Measurements from ENCODE around the gene SELENOT. TPM values are rescaled to one million over a fixed set of nuclear protein-coding genes. Genes with fewer than 3 reads are reported as not detected.

Gene SELENOT
- total RNA-seq, 1 donor from 2014 or later, result 79.1 TPM

GRCh38 chr3:150602426-150603152 lies 532 bp upstream of the SELENOT start:
- H3K4me3 Mint-ChIP-seq (ENCODE audit: unreplicated experiment), result peak overlapping the region; percentile 93
- TF ChIP-seq, protein P1, sequence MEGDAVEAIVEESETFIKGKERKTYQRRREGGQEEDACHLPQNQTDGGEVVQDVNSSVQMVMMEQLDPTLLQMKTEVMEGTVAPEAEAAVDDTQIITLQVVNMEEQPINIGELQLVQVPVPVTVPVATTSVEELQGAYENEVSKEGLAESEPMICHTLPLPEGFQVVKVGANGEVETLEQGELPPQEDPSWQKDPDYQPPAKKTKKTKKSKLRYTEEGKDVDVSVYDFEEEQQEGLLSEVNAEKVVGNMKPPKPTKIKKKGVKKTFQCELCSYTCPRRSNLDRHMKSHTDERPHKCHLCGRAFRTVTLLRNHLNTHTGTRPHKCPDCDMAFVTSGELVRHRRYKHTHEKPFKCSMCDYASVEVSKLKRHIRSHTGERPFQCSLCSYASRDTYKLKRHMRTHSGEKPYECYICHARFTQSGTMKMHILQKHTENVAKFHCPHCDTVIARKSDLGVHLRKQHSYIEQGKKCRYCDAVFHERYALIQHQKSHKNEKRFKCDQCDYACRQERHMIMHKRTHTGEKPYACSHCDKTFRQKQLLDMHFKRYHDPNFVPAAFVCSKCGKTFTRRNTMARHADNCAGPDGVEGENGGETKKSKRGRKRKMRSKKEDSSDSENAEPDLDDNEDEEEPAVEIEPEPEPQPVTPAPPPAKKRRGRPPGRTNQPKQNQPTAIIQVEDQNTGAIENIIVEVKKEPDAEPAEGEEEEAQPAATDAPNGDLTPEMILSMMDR (IDR thresholded peaks at IDR 0.05), result no peak
- H3K27ac Mint-ChIP-seq (ENCODE audit: unreplicated experiment), result peak overlapping the region; percentile 97
- no peaks in the 10 kb centered on the region for H3K27me3 Mint-ChIP-seq (ENCODE audit: low read depth)
- no peaks in the 10 kb centered on the region for H3K9me3 Mint-ChIP-seq (ENCODE audit: low read depth)
- DNase-seq (ENCODE audit: low spot score), result no peak
- H3K36me3 Mint-ChIP-seq (ENCODE audit: low read depth), result peaks cover 5% of the 10 kb centered on the region
- H3K4me1 Mint-ChIP-seq (ENCODE audit: low read depth), result peaks cover 60% of the 10 kb centered on the region

DNA sequence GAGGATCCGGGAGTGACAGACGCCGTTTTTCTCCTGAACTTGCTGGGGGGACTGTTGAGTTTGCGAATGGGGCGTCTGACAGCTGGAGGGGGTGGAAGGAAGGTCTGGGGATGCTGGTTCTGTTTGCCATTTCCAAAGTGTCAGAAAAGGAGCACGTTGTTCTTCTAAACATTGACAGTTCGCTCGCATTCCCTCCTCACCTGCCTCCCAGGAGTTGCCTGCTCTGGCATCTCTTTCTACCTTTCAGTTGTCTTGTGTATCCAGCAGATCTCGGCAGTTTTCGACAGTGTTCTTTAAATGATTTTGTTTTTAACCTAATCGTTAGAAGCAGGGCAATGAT lies 829 bp downstream of the SELENOT start:
- peaks cover 5% of the 10 kb centered on the region for H3K36me3 Mint-ChIP-seq (ENCODE audit: low read depth)
- H3K9me3 Mint-ChIP-seq (ENCODE audit: low read depth), result no peaks in the 10 kb centered on the region
- TF ChIP-seq, protein P1 (IDR thresholded peaks at IDR 0.05), result no peak
- H3K4me3 Mint-ChIP-seq (ENCODE audit: unreplicated experiment), result peak overlapping the region; percentile 93
- no peaks in the 10 kb centered on the region for H3K27me3 Mint-ChIP-seq (ENCODE audit: low read depth)
- DNase-seq (ENCODE audit: low spot score), result no peak
- peaks cover 66% of the 10 kb centered on the region for H3K4me1 Mint-ChIP-seq (ENCODE audit: low read depth)
- peak overlapping the region; percentile 97 for H3K27ac Mint-ChIP-seq (ENCODE audit: unreplicated experiment)

DNA sequence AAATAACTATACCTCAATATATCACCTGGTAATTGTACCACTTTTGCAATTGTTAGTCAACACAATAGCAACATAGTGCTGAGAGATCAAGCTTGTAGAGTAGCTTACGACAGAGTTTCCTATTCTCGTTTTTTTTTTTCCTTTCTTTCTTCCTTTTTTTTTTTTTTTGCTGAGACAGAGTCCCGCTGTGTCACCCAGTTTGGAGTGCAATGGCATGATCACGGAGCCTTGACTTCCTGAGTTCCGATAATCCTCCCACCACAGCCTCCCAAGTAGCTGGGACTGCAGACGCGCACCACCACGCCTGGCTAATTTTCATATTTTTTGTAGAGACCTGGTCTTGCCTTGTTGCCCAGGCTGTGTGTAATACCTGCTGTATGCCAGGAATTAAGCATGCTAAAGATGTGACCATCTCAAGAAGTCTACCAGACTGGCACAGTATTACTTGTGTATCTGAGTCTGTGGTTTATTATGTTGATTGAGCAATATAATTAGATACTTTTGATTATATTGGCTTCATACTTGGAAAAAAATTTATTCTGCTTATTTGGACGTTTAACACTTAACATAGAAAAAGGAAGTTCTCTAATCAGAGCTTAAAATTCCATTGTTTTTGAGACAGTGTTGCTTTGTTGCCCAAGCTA lies 3.0 kb downstream of the SELENOT start:
- Mint-ChIP-seq H3K27me3 (ENCODE audit: low read depth) (no peaks in the 10 kb centered on the region), H3K27ac (ENCODE audit: unreplicated experiment) (peak overlapping the region; percentile 51), H3K4me1 (ENCODE audit: low read depth) (peaks cover 61% of the 10 kb centered on the region), H3K36me3 (ENCODE audit: low read depth) (peaks cover 5% of the 10 kb centered on the region), H3K4me3 (ENCODE audit: unreplicated experiment) (no peak overlapping the region), H3K9me3 (ENCODE audit: low read depth) (no peaks in the 10 kb centered on the region)
- TF ChIP-seq, protein P1 (IDR thresholded peaks at IDR 0.05), result no peak
- no peak for DNase-seq (ENCODE audit: low spot score)

DNA sequence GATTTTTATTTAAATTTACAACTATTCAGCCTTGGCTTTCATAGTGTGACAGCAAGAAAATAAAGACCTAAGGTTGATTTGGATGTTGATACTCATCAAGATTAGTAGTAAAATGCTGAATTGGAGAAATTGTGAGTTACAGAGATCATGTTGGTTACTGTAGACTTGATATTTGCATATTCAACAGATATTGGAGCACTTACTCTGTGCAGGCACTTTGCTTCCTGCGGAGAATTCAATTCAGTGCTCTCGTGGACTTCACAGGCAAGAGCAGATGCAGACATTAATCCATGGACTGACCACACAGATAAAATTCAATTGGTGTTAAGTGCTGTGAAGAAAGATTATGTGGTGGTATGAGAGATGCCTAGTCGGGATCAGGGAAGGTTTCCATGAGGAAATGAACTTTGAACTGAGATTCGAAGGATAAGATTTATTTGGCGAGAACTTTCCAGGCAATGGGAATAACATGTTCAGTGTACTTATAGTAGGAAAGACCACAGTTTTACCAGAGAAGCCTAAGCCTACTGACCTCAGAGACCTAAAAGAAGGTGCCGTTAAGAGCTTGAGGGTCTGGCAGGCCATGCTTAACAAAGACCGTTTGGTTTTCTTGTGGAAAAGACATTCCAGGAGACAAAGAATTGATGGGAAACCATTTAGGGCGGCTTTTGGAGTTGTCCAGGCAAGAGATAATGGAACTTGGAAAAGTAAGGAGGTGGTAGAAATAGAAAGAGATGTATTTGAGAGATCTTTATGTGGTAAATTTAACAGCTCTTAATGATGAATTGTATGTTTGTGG lies 4.3 kb downstream of the SELENOT start:
- TF ChIP-seq, protein P1 (IDR thresholded peaks at IDR 0.05), result no peak
- H3K4me3 Mint-ChIP-seq (ENCODE audit: unreplicated experiment), result no peak overlapping the region
- no peaks in the 10 kb centered on the region for H3K9me3 Mint-ChIP-seq (ENCODE audit: low read depth)
- peaks cover 52% of the 10 kb centered on the region for H3K4me1 Mint-ChIP-seq (ENCODE audit: low read depth)
- no peak for DNase-seq (ENCODE audit: low spot score)
- peak overlapping the region; percentile 9 for H3K27ac Mint-ChIP-seq (ENCODE audit: unreplicated experiment)
- H3K27me3 Mint-ChIP-seq (ENCODE audit: low read depth), result no peaks in the 10 kb centered on the region
- H3K36me3 Mint-ChIP-seq (ENCODE audit: low read depth), result peaks cover 5% of the 10 kb centered on the region

GRCh38 chr3:150609988-150610387 lies 6.9 kb downstream of the SELENOT start:
- TF ChIP-seq, protein P1 (IDR thresholded peaks at IDR 0.05), result no peak
- H3K36me3 Mint-ChIP-seq (ENCODE audit: low read depth), result peaks cover 6% of the 10 kb centered on the region
- no peaks in the 10 kb centered on the region for H3K9me3 Mint-ChIP-seq (ENCODE audit: low read depth)
- H3K27me3 Mint-ChIP-seq (ENCODE audit: low read depth), result no peaks in the 10 kb centered on the region
- H3K4me3 Mint-ChIP-seq (ENCODE audit: unreplicated experiment), result no peak overlapping the region
- no peak for DNase-seq (ENCODE audit: low spot score)
- H3K27ac Mint-ChIP-seq (ENCODE audit: unreplicated experiment), result no peak overlapping the region
- peaks cover 41% of the 10 kb centered on the region for H3K4me1 Mint-ChIP-seq (ENCODE audit: low read depth)
